Large intestine (tissue), 3 donors: ENCODE results near the gene FIZ1. TPM values are rescaled to one million over a fixed set of nuclear protein-coding genes. Genes with fewer than 3 reads are reported as not detected.

Experiments used
- DNase-seq, 2 donors: peaks; one replicate each; pipeline versions ENCODE4 v3.0.0 to v3.0.0-alpha.2; 2013
- H3K27ac ChIP-seq: one replicate; pipeline ENCODE4 v1.5.1; 2013; ENCODE audit warnings: low read length
- H3K27me3 ChIP-seq: 2 replicates; pipeline ENCODE4 v1.6.1; 2013; ENCODE audit warnings: low read length; ENCODE audit not compliant: control insufficient read depth, insufficient read depth
- H3K36me3 ChIP-seq: 2 replicates; pipeline ENCODE4 v1.6.1; 2013; ENCODE audit warnings: low read length; ENCODE audit not compliant: control insufficient read depth, insufficient read depth
- H3K4me1 ChIP-seq: one replicate; pipeline ENCODE4 v1.6.1; 2013; ENCODE audit warnings: low read length; ENCODE audit not compliant: control insufficient read depth, insufficient read depth
- H3K4me3 ChIP-seq: one replicate; pipeline ENCODE4 v1.5.1; 2013; ENCODE audit warnings: low read length
- H3K9me3 ChIP-seq: one replicate; pipeline ENCODE4 v1.6.1; 2013; ENCODE audit warnings: mild to moderate bottlenecking, low read depth, low read length, moderate library complexity; ENCODE audit not compliant: control insufficient read depth
- WGBS: methylation state at CpG from one replicate; pipeline ENCODE4 v1.1.5; 2013; ENCODE audit warnings: low lambda C conversion rate; ENCODE audit not compliant: insufficient coverage; 5-methylcytosine and 5-hydroxymethylcytosine counted together
- polyA plus RNA-seq: library from polyadenylated mRNA; unstranded; fragments of 120-200 nt; gene quantifications from one replicate; pipeline ENCODE4 v1.2.1, GENCODE V29; 2013

FIZ1 gene
- polyA plus RNA-seq, 1 donor, result 13.9 TPM

DNA sequence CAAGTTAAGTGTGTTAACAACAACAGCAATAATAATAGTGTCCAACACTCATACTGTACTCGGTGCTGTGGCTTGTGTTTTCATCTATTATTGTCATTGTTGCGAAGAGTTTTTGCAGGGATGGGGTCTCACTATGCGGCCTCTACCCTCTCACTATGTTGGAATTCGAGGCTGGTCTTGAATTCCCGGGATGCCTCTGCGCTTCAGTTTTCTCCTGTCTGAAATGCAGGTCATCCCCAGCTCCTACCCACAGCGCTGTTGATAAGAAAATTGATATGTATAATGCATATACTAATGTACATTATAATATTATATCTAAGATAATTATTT lies 49.0 kb downstream of the FIZ1 start:
- Histone ChIP-seq H3K27ac (no peak overlapping the region), H3K27me3 (peaks cover 22% of the 10 kb centered on the region), H3K9me3 (no peaks in the 10 kb centered on the region), H3K4me1 (peaks cover 10% of the 10 kb centered on the region), H3K4me3 (peak overlapping the region; percentile 23), H3K36me3 (no peaks in the 10 kb centered on the region)
- no CpG with 5 or more reads among the region's 7 CpGs for WGBS
- no peak for DNase-seq

DNA sequence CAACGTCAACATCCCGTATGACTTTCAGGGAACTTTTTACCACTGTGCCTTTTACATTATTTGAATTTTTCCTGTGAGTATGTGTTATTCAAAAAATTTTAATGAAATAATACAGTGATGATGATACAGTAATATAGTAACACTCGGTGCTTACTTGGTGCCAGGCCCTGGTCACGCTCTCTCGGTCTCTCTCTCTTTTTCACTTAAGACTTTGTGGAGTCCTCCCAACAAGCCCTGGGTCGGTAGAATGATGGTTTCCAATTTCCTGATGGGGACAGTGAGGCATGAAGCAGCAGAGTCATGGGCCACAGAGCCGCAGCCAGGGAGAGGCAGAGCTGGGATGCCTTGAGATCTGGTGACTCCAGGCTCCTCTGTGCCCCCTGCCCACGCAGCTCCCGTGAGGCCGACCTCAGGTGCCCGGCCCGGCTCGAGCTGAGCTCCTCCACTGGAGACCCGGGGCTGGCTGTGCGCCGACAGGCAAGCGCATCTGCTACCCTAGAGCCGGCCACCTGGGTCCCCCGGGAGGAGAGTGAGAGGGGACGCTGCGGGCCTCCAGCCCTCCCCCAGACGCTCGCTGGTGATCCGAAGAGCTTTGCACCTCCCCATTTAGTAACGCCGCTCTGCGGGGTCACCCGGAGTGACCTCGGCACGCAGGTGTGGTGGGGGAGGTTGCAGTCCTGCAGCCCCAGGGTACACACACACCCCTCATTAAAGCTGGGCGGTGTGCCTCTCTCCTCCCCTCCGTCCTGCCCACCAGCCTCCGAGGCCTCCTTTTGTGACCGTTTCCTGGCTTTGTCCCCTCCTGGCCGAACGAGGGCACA lies 49.6 kb downstream of the FIZ1 start:
- no peak overlapping the region for H3K27ac ChIP-seq
- H3K27me3 ChIP-seq, result peaks cover 25% of the 10 kb centered on the region
- no peaks in the 10 kb centered on the region for H3K9me3 ChIP-seq
- no peaks in the 10 kb centered on the region for H3K36me3 ChIP-seq
- H3K4me1 ChIP-seq, result peaks cover 10% of the 10 kb centered on the region
- peak in 1 of 2 donors; percentile 46 for DNase-seq
- H3K4me3 ChIP-seq, result peak overlapping the region; percentile 23
- no CpG with 5 or more reads among the region's 36 CpGs for WGBS

DNA sequence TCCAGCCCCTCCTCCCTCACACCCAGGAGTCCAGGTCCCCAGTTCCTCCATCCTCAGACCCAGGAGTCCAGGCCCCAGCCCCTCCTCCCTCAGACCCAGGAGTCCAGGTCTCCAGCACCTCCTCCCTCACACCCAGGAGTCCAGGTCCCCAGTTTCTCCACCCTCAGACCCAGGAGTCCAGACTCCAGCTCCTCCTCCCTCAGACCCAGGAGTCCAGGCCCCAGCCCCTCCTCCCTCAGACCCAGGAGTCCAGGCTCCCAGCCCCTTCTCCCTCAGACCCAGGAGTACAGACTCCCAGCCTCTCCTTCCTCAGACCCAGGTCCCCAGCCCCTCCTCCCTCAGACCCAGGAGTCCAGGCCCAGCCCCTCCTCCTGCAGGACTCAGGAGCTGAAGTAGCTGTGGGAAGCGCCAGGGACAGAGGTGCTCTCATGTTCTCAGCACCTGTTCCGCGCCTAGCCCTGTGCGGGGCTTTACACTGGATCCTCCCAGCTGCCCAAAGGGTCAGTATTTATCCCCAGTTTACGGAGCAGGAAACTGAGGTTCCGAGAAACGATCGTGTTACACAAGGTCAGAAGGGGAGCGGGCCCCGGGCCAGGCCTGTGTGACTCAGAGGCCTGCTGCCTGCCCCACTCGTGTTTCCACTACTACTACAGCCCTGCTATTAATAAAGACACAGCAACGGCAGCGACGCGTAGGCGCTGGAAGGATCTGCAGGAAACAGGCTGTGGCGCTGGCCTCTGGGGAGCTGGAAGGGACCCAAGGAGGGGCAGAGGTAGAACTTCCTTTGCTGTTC lies 52.3 kb downstream of the FIZ1 start:
- no peak overlapping the region for H3K4me3 ChIP-seq
- no peaks in the 10 kb centered on the region for H3K9me3 ChIP-seq
- H3K27me3 ChIP-seq, result peaks cover 20% of the 10 kb centered on the region
- peaks cover 10% of the 10 kb centered on the region for H3K4me1 ChIP-seq
- no peaks in the 10 kb centered on the region for H3K36me3 ChIP-seq
- DNase-seq, result no peak
- WGBS, result no CpG with 5 or more reads among the region's 17 CpGs
- no peak overlapping the region for H3K27ac ChIP-seq

DNA sequence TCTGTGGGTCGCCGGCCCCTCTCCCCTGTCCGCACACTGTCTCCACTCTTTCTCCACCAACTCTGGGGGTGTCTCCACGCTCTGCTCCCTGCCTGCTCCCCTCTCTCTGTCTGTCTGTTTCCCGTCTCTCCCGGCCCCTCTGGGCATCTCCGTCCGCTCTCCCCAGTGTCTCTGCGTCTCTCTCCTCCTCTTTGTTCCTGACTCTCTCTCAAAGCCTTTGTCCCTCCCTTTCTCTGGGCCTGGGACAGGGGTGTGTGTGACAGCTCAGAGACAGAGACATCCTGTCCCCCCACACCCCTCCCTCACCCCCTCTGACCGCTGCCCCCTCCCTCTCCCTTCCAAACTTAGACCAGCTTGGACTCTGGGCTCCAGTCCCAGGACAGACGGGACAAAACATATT lies 53.3 kb downstream of the FIZ1 start:
- Histone ChIP-seq H3K27me3 (peaks cover 13% of the 10 kb centered on the region), H3K36me3 (no peaks in the 10 kb centered on the region), H3K4me3 (no peak overlapping the region), H3K9me3 (no peaks in the 10 kb centered on the region), H3K4me1 (peaks cover 10% of the 10 kb centered on the region), H3K27ac (no peak overlapping the region)
- WGBS, result no CpG with 5 or more reads among the region's 11 CpGs
- no peak for DNase-seq

DNA sequence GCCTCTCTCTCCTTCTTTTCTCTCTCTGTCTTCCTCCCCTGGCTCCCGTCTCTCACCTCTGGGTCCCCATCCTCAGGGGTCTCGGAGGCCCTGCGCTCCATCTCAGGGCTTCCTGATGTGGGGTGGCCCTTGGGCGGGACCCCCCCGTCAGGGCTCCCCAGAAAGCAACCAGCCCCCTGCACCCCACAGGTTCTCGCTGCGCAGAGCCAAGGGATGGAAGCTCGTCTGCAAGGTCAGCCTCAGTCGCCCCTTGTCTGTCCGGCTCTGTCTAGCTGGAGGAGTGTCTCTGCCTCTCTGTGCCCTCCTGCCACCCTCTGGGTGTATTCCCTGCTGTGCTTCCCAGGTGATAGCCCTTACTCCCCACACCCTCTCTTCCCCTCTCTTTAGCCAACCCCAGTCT lies 53.9 kb downstream of the FIZ1 start, which contains the start of gene SBK3:
TSS of gene SBK3 (minus strand) at position 101 of the 400 bp plus-strand sequence. CDS start at position 101, 0 bp downstream.
- no peak within 1 kb of the TSS for H3K27ac ChIP-seq
- peaks cover 10% of the 10 kb centered on the region for H3K4me1 ChIP-seq
- DNase-seq, result no peak
- no peak within 1 kb of the TSS for H3K4me3 ChIP-seq
- H3K9me3 ChIP-seq, result no peaks in the 10 kb centered on the region
- no CpG with 5 or more reads among the region's 10 CpGs for WGBS
- H3K27me3 ChIP-seq, result peaks cover 11% of the 10 kb centered on the region
- no peaks in the 10 kb centered on the region for H3K36me3 ChIP-seq

DNA sequence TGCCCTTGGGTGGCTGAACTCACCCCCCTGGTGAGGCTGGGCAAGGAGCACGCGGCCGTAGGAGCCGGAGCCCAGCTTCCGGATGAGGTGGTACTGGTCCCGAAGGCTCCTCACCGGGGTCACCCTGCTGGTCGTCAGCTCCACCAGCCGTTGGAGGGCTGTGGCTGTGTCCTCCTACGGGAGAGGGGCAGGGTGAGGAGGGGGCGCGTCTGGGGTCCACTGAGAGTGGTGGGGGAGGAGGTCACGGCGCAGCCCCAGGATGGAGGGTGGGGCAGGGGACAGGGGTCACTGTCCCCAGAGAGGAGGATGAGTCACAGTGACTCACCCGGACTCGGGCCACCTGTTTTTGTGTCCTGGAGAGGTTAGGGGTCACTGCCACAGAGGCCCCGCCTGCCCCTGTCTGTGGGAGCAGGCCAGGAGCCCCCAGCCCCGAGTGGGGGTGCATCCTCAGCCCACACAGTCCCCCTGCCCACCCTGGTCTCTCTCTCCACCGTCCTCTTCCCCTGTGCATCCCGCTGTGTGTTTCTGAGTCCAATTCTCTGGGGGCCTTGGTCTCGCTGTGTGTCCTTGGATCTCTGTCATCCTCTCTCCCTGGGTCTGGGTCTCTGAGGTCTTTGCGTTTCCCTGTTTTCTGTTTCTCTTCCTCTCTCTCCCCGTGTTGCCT lies 54.4 kb downstream of the FIZ1 start:
- DNase-seq, result no peak
- Histone ChIP-seq H3K4me1 (peaks cover 5% of the 10 kb centered on the region), H3K4me3 (no peak overlapping the region), H3K27ac (no peak overlapping the region), H3K9me3 (no peaks in the 10 kb centered on the region), H3K36me3 (no peaks in the 10 kb centered on the region), H3K27me3 (peaks cover 6% of the 10 kb centered on the region)
- 43% methylated on average over 2 of the region's 23 CpGs for WGBS

DNA sequence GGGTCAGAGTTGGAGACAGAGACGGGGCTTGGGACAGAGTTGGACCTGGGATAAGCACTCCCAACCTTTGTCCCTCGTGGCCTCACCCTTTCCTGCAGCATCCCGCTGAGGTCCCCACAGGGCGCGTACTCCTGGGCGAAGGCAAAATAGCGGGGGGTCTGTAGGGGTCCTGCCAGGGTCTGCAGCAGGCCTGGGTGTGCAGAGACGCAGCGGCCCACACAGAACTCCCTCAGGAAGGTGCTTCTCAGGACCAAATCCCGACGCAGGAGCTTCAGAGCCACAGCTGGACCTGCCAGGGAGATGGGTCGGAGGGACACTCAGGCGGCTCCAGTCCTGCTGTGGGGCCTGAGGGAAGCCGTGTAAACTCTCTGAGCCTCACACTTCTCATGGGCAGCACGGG lies 55.3 kb downstream of the FIZ1 start:
- no peak for DNase-seq
- Histone ChIP-seq H3K36me3 (no peaks in the 10 kb centered on the region), H3K27ac (no peak overlapping the region), H3K27me3 (peaks cover 3% of the 10 kb centered on the region), H3K4me3 (no peak overlapping the region), H3K4me1 (no peaks in the 10 kb centered on the region), H3K9me3 (no peaks in the 10 kb centered on the region)
- WGBS, result no CpG with 5 or more reads among the region's 15 CpGs

DNA sequence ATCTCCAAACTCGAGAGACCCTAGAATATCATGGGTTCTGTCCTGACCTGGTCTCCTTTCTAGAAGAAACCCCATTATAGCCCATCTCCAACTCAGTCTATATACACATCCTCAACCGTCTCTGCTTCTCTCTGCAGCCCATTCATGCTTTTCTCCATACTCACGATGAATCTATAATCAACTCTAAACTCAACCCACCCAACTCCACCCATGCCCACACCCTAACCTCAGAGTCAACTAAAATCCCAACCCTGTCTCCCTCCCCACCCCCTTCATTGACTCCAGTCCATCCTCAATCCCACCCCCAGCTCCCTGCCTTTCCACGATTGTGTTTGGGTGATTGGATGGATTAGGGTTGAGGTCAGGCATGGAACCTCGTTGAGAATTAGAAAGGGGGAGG lies 55.8 kb downstream of the FIZ1 start:
- WGBS, result 83% methylated on average over 1 of the region's 5 CpGs
- peaks cover 3% of the 10 kb centered on the region for H3K27me3 ChIP-seq

DNA sequence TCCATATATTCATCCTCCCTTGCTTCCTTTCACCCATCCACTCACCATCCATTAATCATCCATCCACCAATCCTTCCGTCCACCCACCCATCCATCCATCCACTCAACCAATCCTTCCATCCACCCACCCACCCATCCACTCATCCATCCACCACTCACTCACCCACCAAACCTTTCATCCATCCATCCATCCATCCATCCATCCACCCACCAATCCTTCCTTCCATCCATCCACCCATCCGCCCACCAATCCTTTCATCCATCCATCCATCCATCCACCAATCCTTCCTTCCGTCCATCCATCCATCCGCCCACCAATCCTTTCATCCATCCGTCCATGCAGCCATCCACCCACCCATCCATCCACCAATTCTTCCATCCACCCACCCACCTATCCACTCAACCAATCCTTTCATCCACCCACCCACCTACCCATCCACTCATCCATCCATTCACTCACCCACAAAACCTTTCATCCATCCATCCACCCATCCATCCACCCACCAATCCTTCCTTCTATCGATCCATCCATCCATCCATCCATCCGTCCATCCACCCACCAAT lies 56.9 kb downstream of the FIZ1 start:
- peaks cover 3% of the 10 kb centered on the region for H3K27me3 ChIP-seq
- H3K36me3 ChIP-seq, result no peaks in the 10 kb centered on the region
- no peaks in the 10 kb centered on the region for H3K9me3 ChIP-seq
- no peak overlapping the region for H3K27ac ChIP-seq
- no peaks in the 10 kb centered on the region for H3K4me1 ChIP-seq
- no peak for DNase-seq
- WGBS, result 98% methylated on average over 7 of the region's 7 CpGs
- no peak overlapping the region for H3K4me3 ChIP-seq

More for the DNA sequence above, 55.8 kb downstream of the FIZ1 start:
- Histone ChIP-seq H3K36me3 (no peaks in the 10 kb centered on the region), H3K27ac (no peak overlapping the region), H3K9me3 (no peaks in the 10 kb centered on the region), H3K4me1 (no peaks in the 10 kb centered on the region), H3K4me3 (no peak overlapping the region)
- DNase-seq, result no peak
